Loucy (cell line): ENCODE data around the gene CRACDL.

ENCODE experiments used
- EZH2phosphoT487 ChIP-seq: fragments of 200-600 bp; IDR thresholded peaks from 2 replicates; pipeline ENCODE4 v1.6.1; 2018; ENCODE audit warnings: antibody characterized with exemption, mild to moderate bottlenecking, moderate library complexity, borderline replicate concordance
- TF ChIP-seq, protein P1 (sequence below): fragments of 200-600 bp; sonication (generic); conservative IDR thresholded peaks from 2 replicates; pipeline ENCODE4 v1.5.1; 2014; ENCODE audit warnings: mild to moderate bottlenecking, antibody characterized with exemption, low read length

DNA sequence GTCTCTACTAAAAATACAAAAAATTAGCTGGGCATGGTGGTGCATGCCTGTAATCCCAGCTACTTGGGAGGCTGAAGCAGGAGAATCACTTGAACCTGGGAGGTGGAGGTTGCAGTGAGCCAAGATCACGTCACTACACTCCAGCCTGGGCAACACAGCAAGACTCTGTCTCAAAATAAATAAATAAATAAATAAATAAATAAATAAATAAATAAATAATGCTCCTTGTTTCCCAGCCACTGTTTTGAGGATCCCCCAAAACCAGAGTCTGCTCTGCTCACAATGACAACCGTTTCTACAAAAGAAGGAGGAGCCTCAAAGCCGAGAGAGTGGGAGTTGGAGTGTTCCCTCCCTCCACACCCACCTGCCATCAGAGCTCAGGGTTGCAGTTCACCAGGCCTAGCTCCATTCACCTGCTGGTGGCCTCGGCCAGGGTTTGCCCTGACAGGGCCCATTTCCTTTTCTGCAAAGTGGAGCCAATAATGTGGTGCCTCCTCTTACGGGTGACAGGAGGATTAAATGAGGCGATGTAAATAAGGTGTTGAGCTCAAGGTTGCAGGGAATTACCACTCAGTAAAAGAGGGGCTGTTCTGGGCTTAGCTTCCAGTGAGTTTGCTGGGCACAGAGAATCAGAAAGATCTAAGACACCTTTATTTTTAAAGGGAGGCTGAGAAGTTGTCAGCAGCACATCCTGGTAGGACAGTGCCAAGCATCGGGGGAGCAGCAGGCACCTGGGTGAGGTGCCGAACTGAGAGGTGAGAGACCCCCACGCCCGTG is 25.5 kb downstream of the CRACDL start:
- TF ChIP-seq, protein P1, sequence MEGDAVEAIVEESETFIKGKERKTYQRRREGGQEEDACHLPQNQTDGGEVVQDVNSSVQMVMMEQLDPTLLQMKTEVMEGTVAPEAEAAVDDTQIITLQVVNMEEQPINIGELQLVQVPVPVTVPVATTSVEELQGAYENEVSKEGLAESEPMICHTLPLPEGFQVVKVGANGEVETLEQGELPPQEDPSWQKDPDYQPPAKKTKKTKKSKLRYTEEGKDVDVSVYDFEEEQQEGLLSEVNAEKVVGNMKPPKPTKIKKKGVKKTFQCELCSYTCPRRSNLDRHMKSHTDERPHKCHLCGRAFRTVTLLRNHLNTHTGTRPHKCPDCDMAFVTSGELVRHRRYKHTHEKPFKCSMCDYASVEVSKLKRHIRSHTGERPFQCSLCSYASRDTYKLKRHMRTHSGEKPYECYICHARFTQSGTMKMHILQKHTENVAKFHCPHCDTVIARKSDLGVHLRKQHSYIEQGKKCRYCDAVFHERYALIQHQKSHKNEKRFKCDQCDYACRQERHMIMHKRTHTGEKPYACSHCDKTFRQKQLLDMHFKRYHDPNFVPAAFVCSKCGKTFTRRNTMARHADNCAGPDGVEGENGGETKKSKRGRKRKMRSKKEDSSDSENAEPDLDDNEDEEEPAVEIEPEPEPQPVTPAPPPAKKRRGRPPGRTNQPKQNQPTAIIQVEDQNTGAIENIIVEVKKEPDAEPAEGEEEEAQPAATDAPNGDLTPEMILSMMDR = no peak
- TF ChIP-seq EZH2phosphoT487 = no peak
